ENCODE results near the gene U2AF1L4. TPM values are rescaled to one million over a fixed set of nuclear protein-coding genes. Genes with fewer than 3 reads are reported as not detected.
A peak's percentile ranks its signal among the peaks of the same experiment; 100 is the strongest.

The U2AF1L4 gene
- total RNA-seq, 1 donor from 2014 or later, result 22.9 TPM

- ATAC-seq (no peak), DNase-seq (ENCODE audit: low spot score) (no peak)
- intact Hi-C loops (cut with DNase I), result no loop called here
Measured at GRCh38 chr19:35746087-35746462, 857 bp upstream of the U2AF1L4 start.

DNA sequence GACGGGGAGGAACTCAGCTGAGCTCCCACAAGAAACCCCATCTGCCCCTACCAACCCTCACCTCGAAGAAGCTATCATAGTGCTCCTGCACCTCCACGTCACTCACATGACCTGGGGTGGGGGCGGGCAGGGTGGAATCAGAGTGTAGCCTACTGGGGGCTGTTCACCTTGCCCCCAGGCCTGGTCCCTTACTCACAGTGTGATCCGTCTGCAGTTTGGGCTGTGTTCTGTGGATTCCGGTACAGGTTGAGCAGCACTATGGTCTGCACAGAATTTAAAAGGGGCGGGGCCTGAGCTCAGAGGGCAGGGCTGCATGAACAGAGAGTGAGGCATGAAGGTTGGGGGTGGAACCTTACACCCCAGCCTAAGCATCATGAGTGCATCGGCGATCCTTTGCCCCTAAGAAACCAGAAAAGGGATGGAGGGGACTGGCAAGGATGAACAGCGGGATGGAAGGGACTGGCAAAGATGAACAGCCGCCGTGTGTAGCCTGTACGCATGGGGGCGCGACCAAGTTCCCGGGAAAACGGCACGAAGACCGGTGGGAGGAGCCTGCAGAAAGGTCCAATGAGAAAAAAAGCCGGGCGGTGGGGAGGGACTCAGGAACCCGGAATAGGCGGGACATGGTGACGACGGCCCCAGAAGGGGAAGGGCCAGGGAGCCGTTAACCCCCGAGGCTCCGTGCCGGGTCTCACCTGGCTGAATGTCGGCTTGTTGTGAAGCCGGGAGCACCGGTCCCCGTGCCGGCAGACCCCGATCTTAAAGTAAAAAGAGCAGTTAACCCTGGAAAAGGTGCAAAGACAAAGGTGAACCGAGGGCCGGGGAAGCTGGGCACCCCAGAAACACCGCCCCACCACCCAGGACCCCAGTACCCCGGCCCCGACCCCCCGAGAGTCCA lies 539 bp downstream of the U2AF1L4 start:
- intact Hi-C loops (cut with DNase I), result no loop called here
- DNase-seq (ENCODE audit: low spot score) (peak; percentile 96), ATAC-seq (peak; percentile 82)

DNA sequence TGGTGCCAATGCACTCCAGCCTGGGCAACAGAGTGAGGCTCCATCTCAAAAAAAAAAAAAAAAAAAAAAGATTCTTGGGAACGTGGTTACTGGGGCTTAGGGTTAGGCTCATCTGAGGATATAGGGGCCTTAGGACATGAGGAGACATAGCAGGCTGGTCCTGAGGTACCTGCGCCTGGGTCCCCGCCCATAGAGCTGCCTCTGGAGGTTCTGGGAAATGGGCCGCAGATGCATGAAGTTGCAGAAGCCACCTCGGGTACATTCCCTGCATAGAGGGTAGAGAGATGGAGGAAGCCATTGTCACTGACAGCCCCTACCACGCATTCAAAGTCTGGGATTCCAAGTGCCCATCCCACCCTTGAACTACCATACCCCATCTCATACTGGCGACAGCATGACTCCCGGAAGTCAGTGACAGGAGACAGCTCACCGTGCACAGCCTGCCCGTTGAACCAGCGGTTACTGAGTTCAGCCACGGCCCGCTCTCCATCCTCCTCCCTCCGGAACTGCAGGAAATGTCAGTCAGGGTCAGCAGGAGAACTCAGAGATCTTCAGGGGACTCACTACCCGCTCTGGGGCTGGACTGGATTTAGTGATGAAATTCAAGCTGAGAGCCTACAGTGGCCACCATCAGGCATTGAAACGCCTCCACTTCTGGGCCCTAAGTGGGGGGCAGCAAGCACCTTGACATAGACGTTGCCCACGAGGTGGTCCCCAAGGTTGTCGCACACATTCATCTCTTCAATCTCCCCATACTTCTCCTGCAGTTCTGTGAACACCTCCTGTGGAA lies 1.4 kb downstream of the U2AF1L4 start:
- no peak for ATAC-seq
- no peak for DNase-seq (ENCODE audit: low spot score)
- intact Hi-C loops (cut with DNase I), result no loop called here

GRCh38 chr19:35742121-35742724 lies 3.0 kb downstream of the U2AF1L4 start, which contains the start of gene IGFLR1:
Gene IGFLR1, minus strand, starts transcription at chr19:35742452. Its CDS starts 1,272 bp downstream, at chr19:35741180.
- intact Hi-C loops (cut with DNase I), result no loop called here
- DNase-seq (ENCODE audit: low spot score) (no peak), ATAC-seq (no peak)

- no peak for ATAC-seq
- intact Hi-C loops (cut with DNase I), result no loop called here
- no peak for DNase-seq (ENCODE audit: low spot score)
Measured at GRCh38 chr19:35741203-35741515, 4.1 kb downstream of the U2AF1L4 start.

DNA sequence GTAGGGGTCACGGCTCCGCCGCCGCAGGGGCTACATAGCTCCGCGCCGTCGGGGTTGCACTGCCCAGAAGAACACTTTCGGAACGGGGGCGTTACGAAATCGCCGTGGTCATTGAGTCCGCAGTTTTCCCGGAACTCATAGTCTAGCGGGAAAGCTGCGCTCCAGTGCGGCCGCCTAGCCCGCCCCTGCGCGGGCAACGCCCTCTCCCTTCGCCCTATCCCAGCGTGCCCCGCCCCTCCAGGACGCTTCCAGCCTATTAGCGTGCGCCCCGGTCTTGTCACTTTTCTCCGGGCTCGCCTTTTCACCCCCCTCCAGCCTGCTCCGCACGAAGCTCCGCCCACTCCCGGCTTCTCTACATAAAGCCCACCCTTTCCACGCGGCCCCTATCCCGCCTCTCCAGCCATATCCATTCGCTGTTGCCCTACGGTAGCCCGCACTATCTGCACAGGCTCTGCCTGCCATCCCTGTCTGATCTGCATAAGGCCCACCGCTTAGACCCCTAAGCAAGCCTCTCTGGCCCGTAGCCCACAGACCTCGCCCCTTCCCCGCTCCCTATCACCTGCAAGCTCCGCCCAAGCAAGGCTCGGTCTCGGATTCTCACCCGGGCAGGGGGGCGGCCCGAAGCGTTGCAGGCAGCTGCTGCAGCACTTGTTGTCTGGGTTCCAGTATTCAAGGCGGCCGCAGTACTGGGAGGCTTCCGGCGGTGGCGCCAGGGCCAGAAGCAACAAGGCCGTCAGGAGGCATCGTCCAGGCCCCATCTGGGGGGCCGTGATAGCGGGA lies 4.6 kb downstream of the U2AF1L4 start:
- intact Hi-C loops (cut with DNase I), result no loop called here
- peak; percentile 99 for DNase-seq (ENCODE audit: low spot score)
- peak; percentile 90 for ATAC-seq

DNA sequence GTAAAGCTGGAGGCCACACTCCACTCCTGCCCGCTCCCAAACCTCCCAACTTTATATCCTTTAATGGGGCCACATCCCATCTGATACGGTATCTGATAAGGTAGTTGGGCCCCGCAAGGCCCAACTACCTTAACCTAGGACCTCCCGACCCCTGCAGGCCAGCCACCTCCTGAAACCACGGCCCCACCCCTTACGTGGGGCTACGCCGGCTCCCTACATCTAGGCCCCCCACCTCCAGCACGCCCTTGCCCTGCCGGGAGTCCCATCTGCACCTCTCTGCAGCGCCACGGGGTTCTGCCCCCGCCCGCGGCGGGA lies 5.2 kb downstream of the U2AF1L4 start:
- DNase-seq (ENCODE audit: low spot score) (no peak), ATAC-seq (no peak)
- intact Hi-C loops (cut with DNase I), result no loop called here

GRCh38 chr19:35739275-35740107 lies 5.7 kb downstream of the U2AF1L4 start:
- DNase-seq (ENCODE audit: low spot score) (no peak), ATAC-seq (no peak)
- intact Hi-C loops (cut with DNase I), result no loop called here

- intact Hi-C loops (cut with DNase I), result no loop called here
- ATAC-seq (no peak), DNase-seq (ENCODE audit: low spot score) (no peak)
Measured at GRCh38 chr19:35738887-35739229, 6.4 kb downstream of the U2AF1L4 start.

GRCh38 chr19:35738021-35738886 lies 7.0 kb downstream of the U2AF1L4 start:
- ATAC-seq, result no peak
- intact Hi-C loops (cut with DNase I), result no loop called here
- no peak for DNase-seq (ENCODE audit: low spot score)

DNA sequence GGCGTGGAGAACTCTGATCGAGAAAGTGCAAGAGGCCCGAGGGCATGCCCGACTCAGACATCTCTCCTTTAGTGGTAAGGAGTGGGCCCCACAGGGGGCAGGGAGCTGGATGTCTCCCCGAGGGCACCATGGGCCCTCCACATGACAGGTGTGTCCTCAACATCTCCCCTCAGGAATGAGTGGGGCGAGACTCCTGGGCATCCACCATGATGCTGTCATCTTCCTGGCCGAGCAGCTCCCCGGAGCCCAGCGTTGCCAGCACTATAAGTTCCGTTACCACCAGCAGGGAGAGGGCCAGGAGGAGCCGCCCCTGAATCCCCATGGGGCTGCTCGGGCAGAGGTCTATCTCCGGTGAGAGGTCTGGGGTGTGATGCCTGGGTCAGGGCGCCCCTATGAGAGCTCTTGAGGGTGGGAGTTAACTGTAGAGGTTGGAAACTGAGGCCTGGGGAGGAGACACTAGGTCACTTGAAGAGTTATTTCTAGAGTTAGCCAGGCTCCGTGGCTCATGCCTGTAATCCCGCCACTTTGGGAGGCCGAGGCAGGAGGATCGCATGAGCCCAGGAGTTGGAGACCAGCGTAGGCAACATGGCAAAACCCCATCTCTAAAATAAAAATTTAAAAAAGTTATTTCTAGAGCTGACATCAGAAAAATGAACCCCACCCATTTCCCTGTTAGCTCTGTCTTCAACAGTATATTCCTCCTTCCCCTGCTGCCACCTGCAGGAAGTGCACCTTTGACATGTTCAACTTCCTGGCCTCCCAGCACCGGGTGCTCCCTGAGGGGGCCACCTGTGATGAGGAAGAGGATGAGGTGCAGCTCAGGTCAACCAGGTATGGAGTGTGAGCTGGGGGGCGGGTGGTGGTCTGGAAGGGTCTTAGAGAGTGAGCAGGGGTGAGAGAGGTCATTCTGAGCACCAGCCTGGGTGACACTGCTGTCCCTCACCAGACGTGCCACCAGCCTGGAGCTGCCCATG lies 8.0 kb downstream of the U2AF1L4 start:
- intact Hi-C loops (cut with DNase I), result no loop called here
- no peak for DNase-seq (ENCODE audit: low spot score)
- ATAC-seq, result no peak

DNA sequence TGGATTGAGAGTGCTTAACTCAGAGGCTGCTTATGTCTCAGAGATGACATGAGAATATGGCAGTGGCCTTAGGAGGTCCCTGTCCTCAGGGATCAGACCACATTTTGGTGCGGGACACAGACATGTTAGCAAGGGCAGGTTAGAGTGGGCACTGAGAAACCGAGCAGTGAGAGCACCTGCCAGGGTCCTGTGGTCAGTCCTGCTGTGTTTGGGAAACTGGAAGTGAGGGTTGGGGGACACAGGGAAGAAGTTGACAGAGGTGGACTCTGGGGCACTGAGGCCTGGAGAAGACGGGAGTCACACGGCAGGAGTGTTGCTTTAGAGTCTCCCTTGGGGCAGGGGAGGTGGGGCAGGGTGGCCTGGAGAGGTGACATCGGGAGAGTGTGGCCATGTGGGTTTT lies 10.3 kb downstream of the U2AF1L4 start:
- DNase-seq (ENCODE audit: low spot score), result no peak
- intact Hi-C loops (cut with DNase I), result no loop called here
- ATAC-seq, result no peak

DNA sequence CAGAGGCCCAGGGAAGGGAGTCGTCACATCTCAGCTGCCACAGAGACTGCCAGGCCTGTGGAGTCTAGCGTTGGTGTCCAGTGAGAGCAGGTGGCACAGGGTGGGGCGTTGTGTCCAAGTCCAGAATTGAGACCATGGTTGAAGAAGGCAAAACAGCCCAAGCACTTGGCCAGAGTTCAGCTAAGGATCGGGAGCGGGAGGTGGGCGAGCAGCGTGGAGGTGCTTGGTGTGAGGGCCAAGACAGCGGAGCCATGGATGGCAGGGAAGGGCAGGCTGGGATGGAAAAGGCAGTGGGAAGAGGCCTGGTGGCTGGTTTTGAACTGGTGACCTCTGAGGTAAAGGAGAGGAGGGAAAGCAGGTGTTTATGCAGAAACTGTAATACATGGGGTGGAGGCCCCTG lies 10.9 kb downstream of the U2AF1L4 start:
- ATAC-seq (no peak), DNase-seq (ENCODE audit: low spot score) (no peak)
- intact Hi-C loops (cut with DNase I), result no loop called here

DNA sequence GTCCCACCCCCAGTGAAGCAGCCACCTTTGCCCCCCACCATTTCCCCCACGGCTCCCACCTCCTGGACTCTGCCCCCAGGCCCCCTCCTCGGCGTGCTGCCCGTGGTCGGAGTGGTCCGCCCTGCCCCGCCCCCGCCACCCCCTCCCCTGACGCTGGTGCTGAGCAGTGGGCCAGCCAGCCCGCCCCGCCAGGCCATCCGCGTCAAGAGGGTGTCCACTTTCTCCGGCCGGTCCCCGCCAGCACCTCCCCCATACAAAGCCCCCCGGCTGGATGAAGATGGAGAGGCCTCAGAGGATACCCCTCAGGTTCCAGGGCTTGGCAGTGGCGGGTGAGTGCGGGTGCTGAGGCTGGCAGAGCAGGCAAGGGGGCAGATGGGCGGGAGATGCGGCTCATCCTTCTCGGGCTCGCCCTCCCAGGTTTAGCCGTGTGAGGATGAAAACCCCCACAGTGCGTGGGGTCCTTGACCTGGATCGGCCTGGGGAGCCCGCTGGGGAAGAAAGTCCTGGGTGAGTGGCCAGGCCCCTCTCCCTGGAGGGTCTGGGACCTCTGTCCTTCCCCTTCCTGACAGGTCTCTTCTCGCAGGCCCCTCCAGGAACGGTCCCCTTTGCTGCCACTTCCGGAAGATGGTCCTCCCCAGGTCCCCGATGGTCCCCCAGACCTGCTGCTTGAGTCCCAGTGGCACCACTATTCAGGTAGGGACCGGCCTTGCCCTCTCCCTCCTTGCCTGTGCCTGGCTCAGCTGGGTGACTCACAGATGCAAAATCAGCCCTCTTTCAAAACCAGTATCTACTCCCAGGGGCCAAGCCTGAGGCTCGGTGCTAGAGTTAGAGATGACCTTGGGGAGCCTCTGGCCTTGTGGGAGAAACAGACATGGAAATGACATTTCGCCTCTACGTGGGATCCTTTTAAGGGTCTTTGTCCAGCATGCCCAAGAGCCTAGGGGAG lies 11.8 kb downstream of the U2AF1L4 start:
- no peak for ATAC-seq
- intact Hi-C loops (cut with DNase I), result no loop called here
- DNase-seq (ENCODE audit: low spot score), result no peak

- no peak for DNase-seq (ENCODE audit: low spot score)
- intact Hi-C loops (cut with DNase I), result no loop called here
- ATAC-seq, result no peak
Measured at GRCh38 chr19:35732540-35733179, 12.6 kb downstream of the U2AF1L4 start.
